HepG2 (cell line): ENCODE data around the gene HLA-DMB. TPM values are rescaled to one million over a fixed set of nuclear protein-coding genes. Genes with fewer than 3 reads are reported as not detected.

Source experiments
- AGO1 ChIP-seq: fragments of 200-400 bp; formaldehyde crosslinking; IDR thresholded peaks from 2 replicates; pipeline ENCODE4 v1.6.1; 2017; ENCODE audit warnings: mild to moderate bottlenecking, low read depth, low read length, moderate library complexity; ENCODE audit not compliant: poor library complexity, severe bottlenecking
- CHD4 ChIP-seq: fragments of 200-600 bp; sonication (generic); IDR thresholded peaks from 2 replicates; pipeline ENCODE4 v1.7.0; 2017; ENCODE audit warnings: mild to moderate bottlenecking, low read length, borderline replicate concordance
- HHEX ChIP-seq: IDR thresholded peaks from 2 replicates; pipeline ENCODE4 v1.6.1; 2016; ENCODE audit warnings: control low read depth
- HOXD1 ChIP-seq: sonication (generic); formaldehyde crosslinking; IDR thresholded peaks from 2 replicates; pipeline ENCODE4 v1.5.0; 2020; ENCODE audit warnings: missing genetic modification reagents
- MAF1 ChIP-seq: sonication (generic); formaldehyde crosslinking; IDR thresholded peaks from 2 replicates; pipeline ENCODE4 v1.5.0; 2020; ENCODE audit warnings: missing genetic modification reagents, borderline replicate concordance
- MAZ ChIP-seq, 2 experiments: sonication (generic) in 1 of 2; formaldehyde crosslinking in 1 of 2; IDR thresholded peaks; 2 replicates each; pipeline versions ENCODE4 v1.5.0 to v1.6.1; 2012 to 2020; ENCODE audit warnings: low read depth in 2 of 2, mild to moderate bottlenecking in 2 of 2, borderline replicate concordance in 1 of 2, improper control_type of control experiment in 1 of 2, low read length in 1 of 2, missing genetic modification reagents in 1 of 2, moderate library complexity in 1 of 2
- SETDB1 ChIP-seq: sonication (generic); formaldehyde crosslinking; IDR thresholded peaks from 2 replicates; pipeline ENCODE4 v1.5.1; 2020; ENCODE audit warnings: missing genetic modification reagents, mild to moderate bottlenecking, borderline replicate concordance
- SMAD3 ChIP-seq: sonication (generic); formaldehyde crosslinking; IDR thresholded peaks from 2 replicates; pipeline ENCODE4 v1.4.0; 2020; ENCODE audit warnings: missing genetic modification reagents
- U2AF1 ChIP-seq: fragments of 200-400 bp; formaldehyde crosslinking; optimal IDR thresholded peaks from 2 replicates; pipeline ENCODE3; 2017; ENCODE audit warnings: mild to moderate bottlenecking, low read depth, low read length
- YY1 ChIP-seq: IDR thresholded peaks from 2 replicates; pipeline ENCODE4 v1.6.1; 2011; ENCODE audit warnings: low read length, low read depth, moderate library complexity, mild to moderate bottlenecking; ENCODE audit not compliant: insufficient read depth, insufficient replicate concordance
- ZSCAN21 ChIP-seq: sonication (generic); formaldehyde crosslinking; IDR thresholded peaks from 2 replicates; pipeline ENCODE4 v1.8.0; 2022; ENCODE audit warnings: mild to moderate bottlenecking, missing genetic modification reagents, moderate library complexity, borderline replicate concordance
- polyA plus RNA-seq, 8 experiments: library from polyadenylated mRNA; depleted of rRNA in 3 of 8; stranded (reverse) in 7 of 8; unstranded in 1 of 8; fragments of >200 nt; fragmentation: Illumina TruSeq in 4 of 8; extraction: Trizol in 4 of 8; gene quantifications; 2 replicates each; pipeline versions ENCODE4 v1.2.1 to v1.2.3, GENCODE V29; 2011 to 2016; ENCODE audit warnings: low read depth in 4 of 8, missing spikeins in 1 of 8, mixed read lengths in 1 of 8; ENCODE audit not compliant: insufficient read depth in 1 of 8
- total RNA-seq, 5 experiments: library from RNA; depleted of rRNA; stranded (reverse); fragments of >200 nt; fragmentation: Illumina TruSeq; extraction: Trizol; gene quantifications; 2 replicates each; pipeline ENCODE4 v1.2.3, GENCODE V29; 2016; ENCODE audit warnings: low read depth in 1 of 5
- TF ChIP-seq, protein P1 (sequence below): sonication (generic); formaldehyde crosslinking; IDR thresholded peaks from 2 replicates; pipeline ENCODE4 v1.8.0; 2022; ENCODE audit warnings: mild to moderate bottlenecking, missing genetic modification reagents, borderline replicate concordance
- TF ChIP-seq, protein P2 (sequence below): sonication (generic); formaldehyde crosslinking; IDR thresholded peaks from 2 replicates; pipeline ENCODE4 v1.8.1; 2023; ENCODE audit warnings: mild to moderate bottlenecking, missing genetic modification reagents, borderline replicate concordance
- TF ChIP-seq, protein P3 (sequence below): IDR thresholded peaks from 2 replicates; pipeline ENCODE4 v1.6.1; 2016
- TF ChIP-seq, protein P4 (sequence below): sonication (generic); formaldehyde crosslinking; conservative IDR thresholded peaks from 2 replicates; pipeline ENCODE4 v1.4.0; 2020; ENCODE audit warnings: missing genetic modification reagents
- TF ChIP-seq, protein P5 (sequence below): sonication (generic); formaldehyde crosslinking; IDR thresholded peaks from 2 replicates; pipeline ENCODE4 v1.8.0; 2022; ENCODE audit warnings: mild to moderate bottlenecking, missing genetic modification reagents, moderate library complexity
- TF ChIP-seq, protein P6 (sequence below): sonication (generic); formaldehyde crosslinking; IDR thresholded peaks from 2 replicates; pipeline ENCODE4 v1.5.1; 2020; ENCODE audit warnings: missing genetic modification reagents, mild to moderate bottlenecking, borderline replicate concordance

The HLA-DMB gene
- total and polyA plus RNA-seq, 2 of the 13 experiments (the other 11 are each of a cell fraction or from before 2014, with no cell fraction given): not detected

DNA sequence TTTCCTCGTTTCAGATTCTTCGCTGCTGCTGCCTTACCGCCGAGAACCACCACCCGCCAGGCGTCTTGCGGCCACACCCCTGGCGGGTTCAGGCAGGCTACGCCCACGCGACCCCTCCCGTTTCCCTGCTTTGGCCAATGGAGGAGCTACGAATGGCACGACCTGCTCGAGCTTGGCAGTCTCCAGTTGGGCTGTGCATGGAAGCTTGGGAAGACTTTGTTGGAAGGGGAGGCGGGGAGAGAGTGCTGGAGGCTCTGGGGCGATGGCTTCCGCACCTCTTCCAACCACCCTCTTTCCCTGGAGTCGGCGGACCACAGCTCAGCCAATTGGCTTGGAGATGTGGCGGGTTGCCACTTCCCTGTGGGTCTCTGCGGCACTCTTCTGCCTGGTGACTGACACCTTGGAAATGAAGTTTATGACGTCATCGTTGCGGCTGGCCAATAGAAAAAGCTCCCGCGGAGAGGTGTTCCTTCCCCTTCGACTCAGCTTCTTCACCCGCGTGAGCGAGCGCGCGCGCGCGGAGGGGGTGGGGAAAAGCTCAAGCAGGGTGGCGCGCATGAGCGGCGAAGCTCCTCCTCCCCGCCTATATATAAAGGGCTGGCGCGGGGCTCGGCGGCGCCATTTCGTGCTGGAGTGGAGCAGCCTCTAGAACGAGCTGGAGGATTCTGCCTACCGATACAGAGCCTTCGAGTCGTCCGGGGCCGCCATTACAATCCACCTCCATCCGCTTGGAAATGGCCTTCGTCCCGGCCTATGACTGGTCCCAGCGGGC, 30.9 kb upstream of the HLA-DMB start (continued):
- TF ChIP-seq, protein P1, sequence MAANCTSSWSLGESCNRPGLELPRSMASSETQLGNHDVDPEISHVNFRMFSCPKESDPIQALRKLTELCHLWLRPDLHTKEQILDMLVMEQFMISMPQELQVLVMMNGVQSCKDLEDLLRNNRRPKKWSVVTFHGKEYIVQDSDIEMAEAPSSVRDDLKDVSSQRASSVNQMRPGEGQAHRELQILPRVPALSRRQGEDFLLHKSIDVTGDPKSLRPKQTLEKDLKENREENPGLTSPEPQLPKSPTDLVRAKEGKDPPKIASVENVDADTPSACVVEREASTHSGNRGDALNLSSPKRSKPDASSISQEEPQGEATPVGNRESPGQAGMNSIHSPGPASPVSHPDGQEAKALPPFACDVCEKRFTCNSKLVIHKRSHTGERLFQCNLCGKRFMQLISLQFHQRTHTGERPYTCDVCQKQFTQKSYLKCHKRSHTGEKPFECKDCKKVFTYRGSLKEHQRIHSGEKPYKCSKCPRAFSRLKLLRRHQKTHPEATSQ (CRISPR knock-in tag): no peak
- TF ChIP-seq, protein P2, sequence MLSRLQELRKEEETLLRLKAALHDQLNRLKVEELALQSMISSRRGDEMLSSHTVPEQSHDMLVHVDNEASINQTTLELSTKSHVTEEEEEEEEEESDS (CRISPR knock-in tag): no peak
- TF ChIP-seq, protein P3, sequence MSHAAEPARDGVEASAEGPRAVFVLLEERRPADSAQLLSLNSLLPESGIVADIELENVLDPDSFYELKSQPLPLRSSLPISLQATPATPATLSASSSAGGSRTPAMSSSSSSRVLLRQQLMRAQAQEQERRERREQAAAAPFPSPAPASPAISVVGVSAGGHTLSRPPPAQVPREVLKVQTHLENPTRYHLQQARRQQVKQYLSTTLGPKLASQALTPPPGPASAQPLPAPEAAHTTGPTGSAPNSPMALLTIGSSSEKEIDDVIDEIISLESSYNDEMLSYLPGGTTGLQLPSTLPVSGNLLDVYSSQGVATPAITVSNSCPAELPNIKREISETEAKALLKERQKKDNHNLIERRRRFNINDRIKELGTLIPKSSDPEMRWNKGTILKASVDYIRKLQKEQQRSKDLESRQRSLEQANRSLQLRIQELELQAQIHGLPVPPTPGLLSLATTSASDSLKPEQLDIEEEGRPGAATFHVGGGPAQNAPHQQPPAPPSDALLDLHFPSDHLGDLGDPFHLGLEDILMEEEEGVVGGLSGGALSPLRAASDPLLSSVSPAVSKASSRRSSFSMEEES (CRISPR knock-in tag): peak; percentile 81
- TF ChIP-seq SMAD3 (peak; percentile 75; the same call in 1 of the 2 replicates), MAZ (IDR thresholded peaks at IDR 0.05; ENCODE audit: borderline replicate concordance, low read depth, low read length) (peak; percentile 82), MAZ (CRISPR knock-in tag; IDR thresholded peaks at IDR 0.05; ENCODE audit: low read depth) (peak; percentile 77; the same call in 1 of the 2 replicates), MAF1 (peak; percentile 90), AGO1 (no peak), ZSCAN21 (CRISPR knock-in tag) (no peak), CHD4 (no peak), YY1 (peak; percentile 93), HHEX (no peak), SETDB1 (CRISPR knock-in tag) (no peak), HOXD1 (CRISPR knock-in tag) (peak; percentile 64), U2AF1 (no peak)
- TF ChIP-seq, protein P4, sequence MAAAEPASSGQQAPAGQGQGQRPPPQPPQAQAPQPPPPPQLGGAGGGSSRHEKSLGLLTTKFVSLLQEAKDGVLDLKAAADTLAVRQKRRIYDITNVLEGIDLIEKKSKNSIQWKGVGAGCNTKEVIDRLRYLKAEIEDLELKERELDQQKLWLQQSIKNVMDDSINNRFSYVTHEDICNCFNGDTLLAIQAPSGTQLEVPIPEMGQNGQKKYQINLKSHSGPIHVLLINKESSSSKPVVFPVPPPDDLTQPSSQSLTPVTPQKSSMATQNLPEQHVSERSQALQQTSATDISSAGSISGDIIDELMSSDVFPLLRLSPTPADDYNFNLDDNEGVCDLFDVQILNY: peak; percentile 88
- TF ChIP-seq, protein P5, sequence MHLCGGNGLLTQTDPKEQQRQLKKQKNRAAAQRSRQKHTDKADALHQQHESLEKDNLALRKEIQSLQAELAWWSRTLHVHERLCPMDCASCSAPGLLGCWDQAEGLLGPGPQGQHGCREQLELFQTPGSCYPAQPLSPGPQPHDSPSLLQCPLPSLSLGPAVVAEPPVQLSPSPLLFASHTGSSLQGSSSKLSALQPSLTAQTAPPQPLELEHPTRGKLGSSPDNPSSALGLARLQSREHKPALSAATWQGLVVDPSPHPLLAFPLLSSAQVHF (CRISPR knock-in tag): no peak
- TF ChIP-seq, protein P6, sequence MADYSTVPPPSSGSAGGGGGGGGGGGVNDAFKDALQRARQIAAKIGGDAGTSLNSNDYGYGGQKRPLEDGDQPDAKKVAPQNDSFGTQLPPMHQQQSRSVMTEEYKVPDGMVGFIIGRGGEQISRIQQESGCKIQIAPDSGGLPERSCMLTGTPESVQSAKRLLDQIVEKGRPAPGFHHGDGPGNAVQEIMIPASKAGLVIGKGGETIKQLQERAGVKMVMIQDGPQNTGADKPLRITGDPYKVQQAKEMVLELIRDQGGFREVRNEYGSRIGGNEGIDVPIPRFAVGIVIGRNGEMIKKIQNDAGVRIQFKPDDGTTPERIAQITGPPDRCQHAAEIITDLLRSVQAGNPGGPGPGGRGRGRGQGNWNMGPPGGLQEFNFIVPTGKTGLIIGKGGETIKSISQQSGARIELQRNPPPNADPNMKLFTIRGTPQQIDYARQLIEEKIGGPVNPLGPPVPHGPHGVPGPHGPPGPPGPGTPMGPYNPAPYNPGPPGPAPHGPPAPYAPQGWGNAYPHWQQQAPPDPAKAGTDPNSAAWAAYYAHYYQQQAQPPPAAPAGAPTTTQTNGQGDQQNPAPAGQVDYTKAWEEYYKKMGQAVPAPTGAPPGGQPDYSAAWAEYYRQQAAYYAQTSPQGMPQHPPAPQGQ (CRISPR knock-in tag): no peak; the same call in 1 of the 2 replicates
